Left kidney (tissue), 2 donors: ENCODE data around the gene PLEKHA6. TPM values are rescaled to one million over a fixed set of nuclear protein-coding genes. Genes with fewer than 3 reads are reported as not detected.
A peak's percentile ranks its signal among the peaks of the same experiment; 100 is the strongest.
"Not testable (repeated sequence)": the region's sequence is repeated elsewhere in the genome, so short reads cannot be mapped to it uniquely, and the experiment has no call there.

ENCODE experiments used
- DNase-seq: peaks from one replicate; pipeline ENCODE4 v3.0.0-alpha.2; 2013
- polyA plus RNA-seq: library from polyadenylated mRNA; unstranded; fragments of 120-200 nt; gene quantifications from one replicate; pipeline ENCODE4 v1.2.1, GENCODE V29; 2013; ENCODE audit not compliant: insufficient read length

The PLEKHA6 gene
- polyA plus RNA-seq, 1 donor, result 46.1 TPM

DNA sequence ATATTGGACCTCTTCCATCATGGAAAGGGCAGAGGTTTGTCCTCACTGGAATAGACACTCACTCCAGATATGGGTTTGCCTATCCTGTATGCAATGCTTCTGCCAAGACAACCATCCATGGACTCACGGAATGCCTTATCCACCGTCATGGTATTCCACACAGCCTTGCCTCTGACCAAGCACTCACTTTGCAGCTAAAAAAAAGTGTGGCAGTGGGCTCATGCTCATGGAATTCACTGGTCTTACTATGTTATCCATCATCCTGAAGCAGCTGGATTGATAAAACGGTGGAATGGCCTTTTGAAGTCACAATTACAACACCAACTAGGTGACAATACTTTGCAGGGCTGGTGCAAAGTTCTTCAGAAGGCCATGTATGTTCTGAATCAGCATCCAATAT is 120.3 kb downstream of the PLEKHA6 start:
- not testable (repeated sequence) for DNase-seq

DNA sequence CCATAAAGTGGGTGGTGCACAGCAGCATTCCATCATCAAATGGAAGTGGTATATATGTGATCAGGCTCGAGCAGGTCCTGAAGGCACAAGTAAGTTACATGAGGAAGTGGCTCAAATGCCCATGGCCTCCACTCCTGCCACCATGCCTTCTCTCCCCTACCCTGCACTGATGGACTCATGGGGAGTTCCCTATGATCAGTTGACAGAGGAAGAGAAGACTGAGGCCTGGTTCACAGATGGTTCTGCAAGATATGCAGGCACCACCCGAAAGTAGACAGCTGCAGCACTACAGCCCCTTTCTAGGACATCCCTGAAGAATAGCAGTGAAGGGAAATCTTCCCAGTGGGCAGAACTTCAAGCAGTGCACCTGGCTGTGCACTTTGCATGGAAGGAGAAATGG is 121.2 kb downstream of the PLEKHA6 start:
- not testable (repeated sequence) for DNase-seq

DNA sequence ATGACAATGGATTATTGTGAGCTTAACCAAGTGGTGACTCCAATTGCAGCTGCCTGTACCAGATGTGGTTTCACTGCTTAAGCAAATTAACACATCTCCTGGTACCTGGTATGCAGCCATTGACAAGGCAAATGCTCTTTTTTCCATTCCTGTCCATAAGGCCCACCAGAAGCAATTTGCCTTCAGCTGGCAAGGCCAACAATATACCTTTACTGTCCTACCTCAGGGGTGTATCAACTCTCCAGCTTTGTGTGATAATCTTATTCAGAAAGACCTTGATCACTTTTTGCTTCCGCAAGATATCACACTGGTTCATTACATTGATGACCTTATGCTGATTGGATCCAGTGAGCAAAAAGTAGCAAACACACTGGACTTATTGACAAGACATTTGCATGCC is 122.2 kb downstream of the PLEKHA6 start:
- not testable (repeated sequence) for DNase-seq

DNA sequence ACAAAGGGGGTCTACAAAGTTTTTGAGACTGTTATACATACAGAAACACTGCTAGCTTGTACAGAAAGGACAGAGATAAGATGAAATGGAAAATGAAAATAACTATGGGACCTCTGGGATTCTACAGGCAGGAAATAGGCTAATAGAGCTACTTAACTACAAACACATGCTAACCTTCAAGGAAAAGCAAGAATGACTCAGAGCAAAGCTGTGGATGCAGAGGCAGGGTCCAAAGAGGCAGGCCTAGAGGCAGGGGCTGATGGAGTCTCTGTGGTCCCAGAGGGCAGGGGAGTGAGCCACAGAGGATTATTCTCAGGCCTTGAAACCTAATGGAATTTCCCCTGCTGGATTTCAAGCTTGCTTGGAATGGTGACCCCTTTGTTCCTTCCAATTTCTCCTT is 127.2 kb downstream of the PLEKHA6 start:
- no peak for DNase-seq

DNA sequence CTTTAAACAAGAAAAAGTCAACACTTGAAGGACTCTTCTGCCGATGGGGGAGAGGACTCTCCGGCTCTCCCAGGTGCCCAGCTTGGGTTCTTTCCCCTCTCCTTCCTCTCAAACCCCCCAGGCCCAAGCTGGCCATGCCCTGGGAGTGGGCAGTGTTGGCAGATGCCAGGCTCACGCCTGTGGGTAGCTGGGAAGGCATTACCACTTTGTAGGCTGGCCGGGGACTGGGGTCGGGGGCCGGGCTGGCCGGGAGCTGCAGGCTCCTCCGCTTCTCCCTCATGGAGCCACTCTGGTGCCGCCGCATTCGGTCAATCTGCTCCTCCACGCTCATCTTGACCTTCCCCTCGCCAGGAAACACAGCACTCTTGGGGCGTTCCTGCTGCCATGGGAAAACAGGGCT is 129.5 kb downstream of the PLEKHA6 start:
- no peak for DNase-seq

DNA sequence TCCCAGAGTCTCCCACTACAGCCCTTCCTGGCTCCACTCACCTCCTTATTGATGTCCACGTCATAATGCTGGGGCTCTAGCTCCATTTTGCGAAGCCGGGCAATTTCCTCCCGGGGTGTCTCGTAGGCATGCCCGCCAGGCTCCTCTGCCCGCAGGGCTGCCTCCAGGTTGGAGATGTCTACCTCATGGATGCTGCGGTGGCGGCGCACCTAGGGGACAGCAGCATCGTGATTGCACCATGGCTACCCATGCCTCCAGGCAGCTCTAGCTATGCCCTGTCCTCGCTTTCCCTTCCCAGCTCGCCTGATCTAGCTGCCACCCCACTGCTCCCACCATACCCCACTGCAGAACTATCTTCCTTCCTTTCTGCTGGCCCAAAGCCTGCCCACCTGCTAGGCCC is 130.8 kb downstream of the PLEKHA6 start:
- DNase-seq, result no peak

DNA sequence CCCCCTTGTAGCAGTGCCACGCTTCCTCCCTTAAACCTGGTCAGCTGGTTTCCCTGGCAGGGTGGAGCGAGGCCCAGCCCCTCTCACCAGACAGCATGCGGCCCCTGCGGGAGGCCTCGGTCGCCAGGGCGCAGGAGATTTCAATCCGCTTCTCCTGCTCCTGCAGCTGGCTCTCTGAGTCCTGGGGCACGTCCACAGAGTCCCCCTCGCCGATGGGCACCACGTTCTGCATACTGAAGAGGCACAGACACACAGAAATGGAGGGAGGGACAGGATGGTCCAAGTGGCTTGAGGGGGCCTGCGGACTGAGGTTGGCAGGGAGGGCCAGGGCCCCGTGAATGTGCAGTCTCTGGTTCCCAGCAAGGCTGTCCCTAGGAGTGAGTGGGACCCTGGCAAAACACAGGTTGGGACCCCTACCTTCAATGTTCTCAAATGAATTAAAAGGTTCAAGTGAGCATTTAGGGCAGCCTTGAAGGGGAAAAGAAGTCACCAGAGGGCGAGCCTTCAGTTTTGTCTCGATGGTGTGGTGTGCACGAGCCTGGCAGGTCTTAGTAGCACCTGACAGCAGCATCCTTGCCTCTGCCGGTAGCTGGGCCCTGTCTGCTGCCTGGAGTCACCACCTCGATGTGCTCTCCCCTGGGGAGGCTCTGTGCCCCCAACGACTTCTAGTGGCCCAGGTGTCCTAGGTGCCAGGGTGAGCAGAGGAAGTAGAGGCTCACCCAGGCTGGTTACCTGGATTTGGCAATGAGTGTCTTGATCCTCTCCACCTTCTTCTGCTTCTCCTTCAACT is 131.5 kb downstream of the PLEKHA6 start:
- DNase-seq, result no peak

DNA sequence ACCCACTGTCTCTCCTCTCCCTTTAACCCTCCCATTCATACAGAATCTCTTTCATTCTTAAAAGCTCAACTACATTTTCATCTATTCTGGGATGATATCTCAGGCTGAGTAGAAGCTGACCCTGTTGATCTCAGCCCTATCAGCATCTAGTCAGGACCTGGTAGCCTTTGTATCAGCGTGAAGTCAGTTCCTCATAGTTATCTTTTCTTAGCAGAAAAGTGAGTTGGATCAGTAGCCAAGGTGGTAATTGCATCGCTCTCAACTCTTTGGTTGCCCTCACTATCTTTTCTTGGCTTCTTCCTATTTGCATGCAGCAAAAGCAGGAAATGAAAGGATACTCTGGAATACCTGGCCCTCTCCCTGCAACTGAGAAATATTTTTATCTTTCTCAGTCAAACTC is 132.4 kb downstream of the PLEKHA6 start:
- no peak for DNase-seq

DNA sequence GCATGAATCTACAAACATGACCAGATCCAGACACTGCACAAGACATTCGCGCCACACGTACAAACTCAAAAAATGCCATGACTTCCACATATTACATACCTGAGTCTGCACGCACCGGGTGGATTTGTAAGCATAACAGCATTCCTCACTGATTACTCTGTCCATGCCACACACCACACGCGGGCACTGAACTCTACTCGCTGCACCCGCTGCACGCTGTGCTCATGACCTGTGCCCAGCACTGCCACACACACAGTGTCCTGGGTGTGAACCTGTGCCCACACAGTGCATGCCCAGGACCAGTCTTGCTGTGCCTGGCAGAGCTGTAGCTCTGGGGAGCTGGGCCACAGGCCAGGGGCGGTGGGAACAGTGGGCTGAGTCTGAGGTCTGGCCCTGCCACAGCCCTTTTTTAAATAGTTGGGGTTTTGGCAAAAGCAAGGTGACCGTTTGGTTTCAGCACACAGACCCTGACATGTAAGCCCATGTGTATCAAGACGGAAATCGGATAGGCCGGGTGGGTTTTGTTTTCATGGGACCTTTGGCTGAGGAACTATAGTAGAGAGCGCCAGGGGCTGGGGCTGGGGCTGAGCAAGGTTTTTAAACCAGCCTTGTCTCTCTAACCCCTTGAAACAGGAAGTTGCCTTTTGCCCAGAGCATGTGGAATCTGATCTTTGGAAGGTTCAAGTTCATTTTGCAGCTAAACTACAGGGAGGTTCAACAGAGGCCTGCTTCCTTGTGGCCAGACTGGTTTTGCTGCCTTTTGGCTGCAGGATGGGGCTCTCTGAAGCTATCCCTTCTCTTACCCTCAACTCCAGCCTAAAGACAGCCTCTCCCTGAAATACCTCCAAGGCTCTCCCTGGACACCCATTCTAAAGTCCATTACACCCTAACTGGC is 133.6 kb downstream of the PLEKHA6 start:
- peak; percentile 26 for DNase-seq

DNA sequence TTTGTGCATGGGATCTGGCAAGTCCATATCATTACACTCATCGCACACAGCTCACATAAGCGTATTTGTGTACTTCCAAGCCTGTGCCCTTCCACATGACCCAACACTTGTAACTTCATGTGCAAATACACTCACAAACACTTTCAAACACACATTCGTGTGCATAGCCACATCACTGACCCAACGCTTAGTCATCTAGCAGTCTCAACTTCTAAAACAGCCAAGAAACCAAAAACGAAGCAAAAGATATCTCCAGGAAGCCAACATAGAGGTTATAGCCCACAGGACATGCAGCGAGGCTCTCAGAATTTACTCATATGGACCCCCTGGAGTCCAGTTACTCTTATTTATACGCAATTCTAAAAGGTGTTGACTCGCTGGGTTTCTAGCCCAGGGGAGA is 135.1 kb downstream of the PLEKHA6 start:
- no peak for DNase-seq

DNA sequence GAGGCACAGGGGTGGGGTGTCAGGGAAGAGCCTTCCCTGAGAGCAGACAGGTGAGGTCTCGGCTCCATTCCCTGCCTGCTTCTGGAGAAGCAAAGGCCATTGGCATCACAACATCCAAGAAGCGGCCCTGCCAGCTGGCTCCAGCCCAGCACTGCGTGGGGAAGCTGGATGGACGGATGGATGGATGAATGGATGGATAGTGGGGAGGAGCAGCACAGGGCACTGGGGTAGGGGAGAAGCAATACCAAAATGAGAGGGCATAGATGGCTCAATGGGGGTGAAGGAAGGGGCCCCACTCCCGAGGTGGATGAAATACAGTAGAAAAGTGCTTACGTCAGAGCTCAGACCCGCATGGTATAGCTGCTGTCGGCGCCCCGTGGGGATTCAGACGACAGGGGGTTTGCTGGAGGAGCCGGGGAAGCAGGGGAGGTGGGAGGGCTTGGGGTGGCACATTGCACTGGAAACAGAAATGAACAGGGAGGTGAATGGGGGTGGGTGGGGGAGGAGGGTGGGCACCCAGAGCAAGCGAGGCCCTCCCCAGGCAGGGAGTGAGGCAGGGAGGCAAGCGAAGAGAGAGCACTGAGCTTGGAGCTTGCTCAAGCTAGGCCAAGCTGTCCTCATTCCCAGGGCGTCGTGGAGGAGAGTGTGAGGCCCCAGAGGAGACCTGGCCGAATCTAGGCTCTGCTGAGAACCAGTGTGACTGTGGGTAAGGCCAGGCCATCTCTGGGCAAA is 136.4 kb downstream of the PLEKHA6 start:
- DNase-seq, result no peak

DNA sequence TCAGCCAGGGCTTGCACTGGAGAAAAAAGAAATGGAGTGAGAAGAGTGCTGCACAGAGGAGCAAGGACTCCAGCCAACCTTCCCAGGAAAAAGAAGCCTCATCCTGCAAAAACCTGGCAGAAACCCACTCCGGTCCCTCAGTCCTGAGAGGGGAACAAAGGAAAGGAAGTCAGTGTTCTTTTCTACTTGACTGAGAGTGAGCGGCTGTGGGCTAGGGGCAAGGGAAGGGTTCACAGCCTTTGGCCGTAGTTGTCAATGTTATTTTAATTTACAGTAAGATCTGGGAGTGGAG is 137.0 kb downstream of the PLEKHA6 start:
- DNase-seq, result no peak

DNA sequence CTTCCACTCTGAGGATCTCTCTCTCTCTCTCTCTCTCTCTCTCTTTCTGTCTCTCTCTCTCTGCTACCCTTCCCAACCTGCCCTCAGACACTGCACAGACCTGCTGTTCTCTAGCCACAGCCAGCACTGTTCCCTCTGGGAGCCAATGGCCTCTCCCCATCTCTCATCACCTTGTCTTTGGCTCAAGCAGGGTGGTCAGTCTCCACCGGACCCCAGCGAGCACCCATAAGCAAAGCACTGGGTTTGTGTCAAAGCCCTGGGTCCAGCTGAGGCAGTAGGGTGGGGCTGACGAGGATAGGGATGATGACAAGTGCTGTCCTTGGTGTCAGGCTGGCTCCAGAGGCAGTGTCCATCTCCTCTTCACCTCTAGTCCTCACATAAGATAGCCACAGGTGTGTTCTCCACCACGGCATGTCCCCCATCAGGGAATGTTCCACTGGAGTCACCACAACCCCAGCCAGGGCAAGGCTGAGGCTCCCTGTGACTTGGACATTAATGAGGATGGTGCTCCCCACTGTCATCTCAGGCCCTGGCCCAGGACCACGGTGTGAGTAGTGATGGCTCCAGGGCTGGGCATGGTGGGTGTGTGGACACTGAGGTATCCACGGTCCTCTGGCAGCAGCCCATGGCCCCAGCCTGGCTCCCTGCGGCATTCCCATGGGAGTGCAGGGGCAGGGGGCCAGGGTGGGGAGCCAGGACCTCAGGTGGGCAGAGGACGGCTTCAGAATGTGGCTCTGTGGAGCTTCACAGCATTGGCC is 137.5 kb downstream of the PLEKHA6 start:
- DNase-seq, result no peak

DNA sequence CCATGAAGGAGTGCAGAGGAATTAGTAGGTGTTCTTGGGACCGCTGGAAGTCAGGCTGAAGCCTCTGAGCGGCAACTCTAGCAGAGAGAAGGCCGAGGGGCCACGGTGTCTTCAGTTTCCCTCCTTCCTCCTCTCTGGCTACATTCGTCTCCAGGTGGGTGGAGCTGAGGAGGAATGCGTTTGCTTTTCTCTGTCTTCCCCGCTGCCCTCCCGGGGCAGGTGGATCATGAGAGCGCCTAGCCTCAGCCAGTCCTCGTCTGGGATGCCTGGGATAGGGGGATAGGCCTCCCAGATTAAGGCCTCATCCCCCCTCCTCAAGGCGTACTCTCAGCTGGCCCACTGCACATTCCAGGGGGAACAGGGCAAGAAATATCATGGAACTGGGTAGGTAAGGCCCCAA is 138.5 kb downstream of the PLEKHA6 start:
- no peak for DNase-seq

DNA sequence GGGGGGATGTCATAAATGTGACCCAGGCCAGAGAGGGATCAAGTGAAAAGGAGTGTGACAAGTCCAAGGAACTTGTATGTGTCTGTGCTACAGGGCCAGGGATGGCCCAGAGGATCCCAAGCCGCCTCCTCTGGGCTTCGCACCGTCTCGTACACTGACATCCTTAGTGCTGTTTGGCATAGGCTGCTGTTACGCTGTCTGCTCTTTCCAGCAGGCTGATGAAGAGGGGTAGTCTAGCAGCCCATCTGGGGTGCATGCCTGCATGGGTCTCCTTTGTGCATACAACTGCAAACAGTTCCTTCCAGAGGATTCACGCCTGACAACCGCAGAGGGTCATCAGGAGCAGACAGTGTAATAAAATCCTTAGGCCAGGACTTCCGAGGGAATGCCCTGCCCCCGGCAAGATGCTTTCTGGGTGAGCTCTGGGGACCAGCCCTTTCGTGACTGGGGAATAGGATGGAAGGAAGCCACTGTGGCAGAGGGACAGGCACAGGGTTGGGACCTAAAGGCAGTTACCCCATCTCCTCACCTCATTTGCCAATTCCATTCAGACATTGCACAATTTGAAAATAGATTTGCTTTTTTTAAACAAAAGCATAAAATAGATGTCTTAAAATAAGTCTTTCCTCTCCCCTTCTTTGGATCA is 139.6 kb downstream of the PLEKHA6 start:
- no peak for DNase-seq

DNA sequence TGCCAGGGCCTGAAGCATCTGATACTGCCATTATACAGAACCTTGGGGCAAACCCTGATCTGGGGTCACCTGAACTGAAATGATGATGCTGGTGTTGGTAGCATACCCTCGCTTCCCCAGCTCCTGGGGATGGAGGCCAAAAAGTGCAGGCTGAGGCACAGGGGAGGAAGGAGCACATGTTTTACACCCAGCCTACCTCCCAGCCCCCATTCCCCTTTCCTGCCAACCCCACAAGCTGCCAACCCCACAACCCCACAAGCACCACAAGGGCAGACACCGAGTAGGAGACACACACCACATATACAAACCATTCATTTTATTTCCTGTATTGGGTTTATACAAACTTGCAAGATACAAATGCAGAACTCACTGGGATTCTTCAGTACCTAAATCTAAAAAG is 141.2 kb downstream of the PLEKHA6 start:
- no peak for DNase-seq

DNA sequence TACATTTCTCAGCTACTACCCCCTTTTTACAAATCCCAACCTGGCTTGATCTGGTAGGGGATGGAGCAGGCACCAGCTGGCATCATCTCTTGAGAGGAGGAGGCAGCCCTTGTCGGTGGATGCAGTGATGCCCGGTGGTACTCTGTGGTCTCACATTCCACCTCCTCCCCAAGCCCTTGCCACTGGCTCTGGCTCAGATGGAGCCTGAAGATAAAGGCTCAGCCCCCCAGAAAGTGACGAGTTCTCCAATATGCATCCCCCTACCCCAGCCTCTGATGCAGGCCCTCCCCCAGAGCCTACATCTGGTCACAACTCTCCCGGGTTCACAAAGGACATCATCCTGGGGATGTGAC is 142.1 kb downstream of the PLEKHA6 start:
- no peak for DNase-seq

DNA sequence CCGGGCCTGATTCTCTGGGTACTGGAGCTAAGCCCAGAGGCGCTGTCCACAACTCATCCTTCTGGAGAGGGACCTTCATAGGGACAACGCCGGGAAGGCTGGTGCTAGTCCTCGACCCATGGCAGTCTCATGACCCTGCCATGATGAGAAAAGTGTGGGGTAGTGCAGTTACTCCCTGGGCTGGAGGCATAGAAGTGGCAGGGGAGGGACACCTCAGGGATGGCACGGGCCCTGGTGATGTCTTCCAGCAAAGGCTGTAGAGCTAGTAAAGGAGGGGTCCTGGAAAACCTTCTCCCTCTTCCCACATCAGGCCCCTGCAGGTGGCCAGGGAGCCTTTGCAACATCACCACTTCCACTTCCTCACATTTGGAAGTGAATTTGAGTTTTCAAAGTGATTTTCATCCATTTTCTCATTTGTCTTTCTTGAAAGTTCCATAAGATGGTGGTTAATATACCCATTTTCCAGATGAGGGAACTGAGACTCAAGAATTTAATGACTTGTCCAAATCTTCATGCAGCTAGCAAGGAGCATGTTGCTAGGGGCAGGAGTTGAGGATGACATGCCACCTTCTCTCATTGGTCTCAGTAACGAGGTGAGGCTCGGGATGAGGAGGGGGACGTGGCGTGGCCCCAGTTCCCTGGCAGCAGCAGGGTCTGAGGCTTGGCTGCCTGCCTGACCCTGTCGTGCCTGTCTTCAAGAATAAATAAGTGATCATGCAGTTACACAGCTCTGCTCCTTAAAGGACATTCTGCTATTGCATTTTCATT is 142.7 kb downstream of the PLEKHA6 start:
- DNase-seq, result no peak

DNA sequence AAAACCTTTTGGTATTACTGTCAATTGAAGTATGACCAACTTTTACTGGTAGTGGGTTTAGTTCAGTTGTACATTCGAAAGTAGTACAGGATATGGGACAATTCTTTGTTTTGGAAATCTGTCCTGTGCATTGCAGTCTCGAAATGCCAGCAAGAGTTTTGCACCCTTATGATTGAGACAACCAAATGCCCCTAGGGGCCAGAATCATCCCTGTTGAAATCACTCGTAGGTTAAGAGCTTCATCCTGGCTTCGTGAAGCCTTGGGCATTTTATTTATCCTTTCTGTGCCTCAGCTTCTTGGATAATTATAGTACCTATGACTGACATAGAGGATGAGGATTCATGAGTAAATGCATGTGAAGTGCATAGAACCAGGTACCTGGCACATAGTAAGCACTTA is 143.5 kb downstream of the PLEKHA6 start:
- no peak for DNase-seq

DNA sequence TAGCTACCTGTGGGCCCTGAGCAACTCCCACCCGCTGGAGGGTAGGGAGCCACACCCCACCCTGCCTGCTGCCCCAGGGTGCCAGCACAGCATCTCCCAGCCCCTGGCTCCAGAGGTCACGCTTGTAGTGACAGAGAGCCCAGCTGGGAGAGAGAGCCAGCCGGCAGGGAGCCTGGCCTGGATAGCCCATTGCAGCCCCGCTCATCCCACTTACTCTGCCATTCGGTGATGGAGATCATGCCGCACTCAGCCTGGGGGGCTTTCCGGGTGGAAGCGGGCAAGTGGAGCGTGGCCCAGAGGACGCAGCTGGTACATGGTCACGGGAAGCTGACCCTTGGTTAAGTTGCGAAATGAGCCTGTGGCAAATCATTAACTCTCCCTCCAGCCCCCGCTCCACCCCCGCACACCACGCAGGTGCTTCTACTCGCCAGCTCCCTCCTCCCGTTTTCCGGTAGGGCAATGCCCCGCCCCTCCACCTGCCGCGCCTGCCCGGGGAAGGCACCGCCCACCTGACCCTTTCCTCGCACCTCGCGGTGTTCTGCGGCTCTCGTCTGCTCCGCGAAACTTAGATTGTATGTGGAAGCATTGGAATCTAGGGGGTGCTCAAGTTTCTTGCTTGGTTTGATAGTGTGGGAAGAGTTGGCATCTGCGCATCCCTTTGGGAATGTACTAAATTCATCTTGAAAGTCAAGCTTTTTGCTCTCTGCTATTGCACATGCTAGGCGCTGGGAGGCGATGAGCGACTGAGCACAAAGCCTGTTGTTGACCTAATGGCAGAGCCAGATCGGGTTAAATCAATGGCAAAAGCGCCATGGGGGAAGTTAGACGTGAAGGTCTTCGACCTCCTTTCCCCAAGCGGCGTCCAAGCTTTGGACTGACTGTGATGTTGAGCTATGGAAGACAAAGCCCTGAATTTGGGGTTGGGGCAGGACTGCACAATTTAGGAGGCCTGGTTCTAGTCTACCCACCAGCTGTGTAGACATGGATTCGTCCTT is 145.8 kb downstream of the PLEKHA6 start, which contains the start of gene GOLT1A:
Gene GOLT1A, minus strand, starts transcription at position 321 of the 995 bp plus-strand sequence. Its CDS starts 82 bp downstream, at position 239.
- peak; percentile 83 for DNase-seq
